Activated naive CD4-positive, alpha-beta T cell treated with Interleukin-2 at 50 U/mL for 16 hours (primary cell): Measurements from ENCODE around the gene MUC4.
"Not testable (repeated sequence)": the region's sequence is repeated elsewhere in the genome, so short reads cannot be mapped to it uniquely, and the experiment has no call there.

Source experiments
- DNase-seq: peaks from one replicate; pipeline ENCODE4 v3.0.0-alpha.2; 2020

MUC4 gene

DNA sequence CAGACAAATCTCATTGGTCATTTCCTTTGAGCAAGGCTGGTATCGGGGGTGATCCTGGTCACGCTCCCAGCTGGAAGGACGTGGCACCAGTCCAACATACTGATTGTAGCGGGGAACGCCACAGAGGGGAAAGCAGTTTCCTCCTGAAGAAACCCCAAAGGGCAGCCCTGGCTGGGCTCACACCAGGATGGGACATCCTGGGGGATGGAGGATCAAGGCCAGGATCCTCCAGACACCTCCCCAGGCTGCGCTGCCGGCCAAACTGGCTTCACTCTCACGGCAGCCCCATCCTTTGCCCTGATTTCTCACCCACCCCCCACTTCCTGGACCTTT, 54.3 kb downstream of the MUC4 start:
- DNase-seq: no peak

DNA sequence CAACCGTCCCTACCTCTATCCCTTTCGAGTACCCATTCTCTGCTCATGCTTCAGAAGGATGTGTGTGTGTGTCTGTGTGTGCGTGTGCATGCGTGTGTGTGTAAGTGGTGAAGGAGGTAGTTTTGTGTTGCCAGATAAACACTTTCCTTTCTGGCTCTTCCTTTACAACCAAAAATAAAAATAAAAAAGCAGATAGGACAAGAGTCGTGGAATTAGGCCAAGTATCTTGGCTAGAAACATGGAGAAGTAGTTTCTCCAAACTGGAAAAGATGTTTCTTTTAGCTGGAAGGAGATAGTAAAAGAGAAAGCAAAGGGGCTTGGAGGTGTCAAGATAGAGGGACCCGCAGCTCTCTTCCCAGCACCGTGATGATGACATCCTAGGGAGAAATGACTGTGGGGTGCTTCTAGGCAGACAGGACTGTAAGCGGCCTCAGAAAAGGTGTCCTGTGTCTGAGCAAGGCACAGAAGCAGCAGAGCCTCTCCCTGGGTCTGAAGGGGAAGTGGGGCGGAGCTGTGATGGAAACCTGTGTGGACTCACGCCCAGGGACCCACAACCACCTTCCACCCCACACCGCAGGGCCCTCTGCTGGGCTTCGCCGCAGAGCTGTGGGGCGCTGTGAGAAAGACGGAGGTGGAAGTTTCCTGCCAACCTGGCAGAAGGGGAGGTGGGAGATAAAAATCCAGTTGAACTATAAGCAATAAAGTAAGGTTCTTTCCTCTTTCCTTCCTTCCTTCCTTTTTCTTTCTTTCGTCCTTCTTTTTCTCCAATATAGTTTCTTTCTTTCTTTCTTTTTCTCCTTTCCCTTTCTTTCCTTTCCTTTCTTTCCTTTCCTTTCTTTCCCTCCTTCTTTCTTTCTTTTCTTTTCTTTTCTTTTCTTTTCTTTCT, 55.7 kb downstream of the MUC4 start:
- no peak for DNase-seq

DNA sequence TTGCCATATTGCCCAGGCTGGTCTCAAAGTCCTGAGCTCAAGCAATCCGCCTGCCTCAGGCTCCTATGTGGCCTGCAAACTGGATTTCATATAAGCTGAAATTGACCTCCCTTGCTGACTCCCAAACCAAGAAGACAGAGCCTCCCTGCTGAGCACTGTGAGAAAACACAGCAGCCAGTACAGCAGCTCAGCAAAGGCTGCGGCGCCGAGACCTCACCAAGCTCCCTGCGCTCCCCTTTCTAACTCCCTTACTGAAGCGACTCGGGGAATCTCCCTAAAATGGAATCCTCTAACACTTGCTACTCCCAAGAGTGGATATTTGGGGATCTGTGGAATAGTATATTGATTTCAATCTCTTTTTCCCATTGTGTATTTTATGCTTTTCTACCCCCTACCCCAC, 56.3 kb downstream of the MUC4 start:
- DNase-seq: no peak

DNA sequence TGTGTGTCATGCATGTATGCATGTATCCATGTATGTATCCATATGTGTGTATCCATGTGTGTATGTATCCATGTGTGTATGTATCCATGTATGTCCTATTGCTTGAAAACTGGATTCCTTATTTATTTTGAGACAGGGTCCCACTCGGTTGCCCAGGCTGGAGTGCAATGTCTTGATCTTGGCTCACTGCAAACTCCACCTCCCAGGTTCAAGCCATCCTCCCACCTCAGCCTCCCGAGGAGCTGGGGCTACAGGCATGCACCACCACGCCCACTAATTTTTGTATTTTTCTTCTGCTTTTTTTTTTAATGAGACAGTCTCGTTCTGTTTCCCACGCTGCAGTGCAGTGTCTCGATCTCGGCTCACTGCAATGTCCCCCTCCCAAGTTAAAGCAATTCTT, 56.8 kb downstream of the MUC4 start:
- no peak for DNase-seq

DNA sequence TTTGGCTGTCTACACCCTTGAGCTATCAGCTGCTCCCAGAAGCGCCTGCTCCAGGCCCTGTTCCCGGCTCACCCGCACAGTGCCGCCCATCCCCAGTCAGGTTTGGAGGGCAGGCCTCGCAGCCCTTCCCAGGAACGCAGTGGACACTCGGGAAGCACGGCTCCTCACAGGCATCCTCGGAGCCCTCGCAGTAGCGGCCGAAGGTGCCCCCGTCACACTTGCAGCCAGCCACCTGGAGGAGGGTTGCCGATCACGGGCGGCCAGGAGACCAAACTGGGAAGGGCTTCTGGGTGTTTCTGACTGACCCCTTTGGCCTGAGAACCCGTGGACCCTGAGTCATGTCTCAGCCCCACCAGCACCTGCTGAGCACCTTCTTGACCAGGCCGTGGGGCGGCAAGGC, 57.6 kb downstream of the MUC4 start:
- DNase-seq: no peak

DNA sequence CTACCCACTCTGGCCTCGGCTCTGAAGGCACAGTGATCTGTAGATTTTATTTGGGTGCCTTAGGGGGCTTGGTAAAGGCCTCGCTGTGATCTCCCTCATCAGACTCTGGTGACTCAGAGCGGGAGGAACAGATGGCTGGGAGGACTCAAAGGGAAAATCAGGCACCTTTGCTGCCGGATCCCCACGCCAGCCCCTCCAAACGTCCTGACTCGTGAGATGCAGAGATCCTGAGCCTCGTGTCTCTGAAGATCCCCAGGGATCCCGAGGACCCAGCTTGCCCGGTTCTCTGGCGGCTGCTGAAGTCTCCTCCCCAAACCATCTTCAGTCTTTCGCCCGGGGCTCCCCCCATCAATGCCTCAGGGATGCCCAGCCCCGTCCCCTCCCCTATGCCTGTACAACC, 58.1 kb downstream of the MUC4 start:
- no peak for DNase-seq

DNA sequence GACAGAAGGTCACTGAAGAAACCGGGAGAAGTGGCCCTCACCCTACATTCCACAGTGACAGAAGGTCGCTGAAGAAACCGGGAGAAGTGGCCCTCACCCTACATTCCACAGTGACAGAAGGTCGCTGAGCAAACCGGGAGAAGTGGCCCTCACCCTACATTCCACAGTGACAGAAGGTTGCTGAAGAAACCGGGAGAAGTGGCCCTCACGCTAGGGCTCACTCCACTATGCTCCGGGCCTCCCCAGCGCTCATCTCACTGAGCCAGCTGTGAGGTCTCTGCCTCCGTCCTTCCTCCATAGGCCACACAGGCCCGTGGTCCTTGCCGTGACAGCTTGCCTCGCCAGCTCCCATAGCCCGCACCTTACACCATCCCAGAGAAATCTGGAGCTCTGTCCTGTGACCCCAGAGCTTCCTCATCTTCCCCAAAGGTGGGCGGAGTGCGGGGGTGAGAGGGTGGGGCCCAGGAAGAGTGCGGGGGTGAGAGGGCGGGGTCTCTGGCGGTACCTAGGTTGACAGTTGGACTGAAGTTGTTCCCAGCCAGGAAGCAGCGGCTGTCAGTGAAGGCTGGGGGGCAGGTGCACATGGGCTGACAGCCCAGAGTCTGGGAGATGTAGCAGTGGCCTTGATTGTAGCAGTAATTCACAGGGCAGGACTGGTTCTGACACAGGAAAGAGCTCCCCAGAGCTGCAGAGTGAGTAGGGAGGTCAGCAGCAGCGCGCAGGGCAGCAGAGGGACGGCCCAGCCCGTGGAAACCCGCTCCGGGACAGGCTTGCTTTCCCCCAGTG, 59.0 kb downstream of the MUC4 start:
- no peak for DNase-seq

DNA sequence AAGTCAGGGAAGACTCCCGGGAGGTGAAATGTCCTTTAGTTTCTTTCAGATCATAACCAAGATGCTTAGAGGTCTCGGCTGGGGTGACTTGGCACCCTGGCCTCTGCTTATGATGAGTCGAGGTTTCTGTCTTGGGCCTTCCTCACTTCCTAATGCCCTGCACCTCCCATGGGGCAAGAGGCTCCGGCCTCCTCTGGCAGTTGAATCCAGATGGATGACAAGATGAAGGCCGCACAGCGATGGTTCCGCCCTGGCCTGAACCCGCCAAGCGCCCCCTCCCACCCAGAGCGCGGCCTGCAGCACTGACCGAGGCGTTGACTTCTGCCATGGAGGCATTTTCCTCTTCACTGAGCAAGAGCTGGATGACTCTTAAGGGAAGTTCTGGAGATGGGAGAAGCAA, 59.7 kb downstream of the MUC4 start:
- no peak for DNase-seq

DNA sequence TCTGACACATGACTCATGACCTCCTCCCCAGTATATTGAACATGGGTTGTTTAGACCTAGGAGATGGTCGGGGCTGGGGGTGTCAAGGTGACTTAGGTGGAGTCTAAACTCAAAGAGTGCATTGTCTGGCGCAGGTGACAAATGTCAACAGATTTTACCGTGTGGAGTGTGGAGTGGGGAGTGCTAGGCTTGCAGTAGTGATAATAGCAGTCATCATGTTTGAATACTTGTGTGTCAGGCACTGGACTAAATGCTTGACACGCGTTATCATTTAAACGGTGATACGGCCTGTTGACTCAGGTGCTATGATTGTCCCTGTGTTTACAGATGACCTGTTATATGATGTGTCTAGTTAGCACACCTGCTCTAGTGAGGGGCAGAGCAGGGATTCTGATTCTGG, 60.2 kb downstream of the MUC4 start:
- no peak for DNase-seq

DNA sequence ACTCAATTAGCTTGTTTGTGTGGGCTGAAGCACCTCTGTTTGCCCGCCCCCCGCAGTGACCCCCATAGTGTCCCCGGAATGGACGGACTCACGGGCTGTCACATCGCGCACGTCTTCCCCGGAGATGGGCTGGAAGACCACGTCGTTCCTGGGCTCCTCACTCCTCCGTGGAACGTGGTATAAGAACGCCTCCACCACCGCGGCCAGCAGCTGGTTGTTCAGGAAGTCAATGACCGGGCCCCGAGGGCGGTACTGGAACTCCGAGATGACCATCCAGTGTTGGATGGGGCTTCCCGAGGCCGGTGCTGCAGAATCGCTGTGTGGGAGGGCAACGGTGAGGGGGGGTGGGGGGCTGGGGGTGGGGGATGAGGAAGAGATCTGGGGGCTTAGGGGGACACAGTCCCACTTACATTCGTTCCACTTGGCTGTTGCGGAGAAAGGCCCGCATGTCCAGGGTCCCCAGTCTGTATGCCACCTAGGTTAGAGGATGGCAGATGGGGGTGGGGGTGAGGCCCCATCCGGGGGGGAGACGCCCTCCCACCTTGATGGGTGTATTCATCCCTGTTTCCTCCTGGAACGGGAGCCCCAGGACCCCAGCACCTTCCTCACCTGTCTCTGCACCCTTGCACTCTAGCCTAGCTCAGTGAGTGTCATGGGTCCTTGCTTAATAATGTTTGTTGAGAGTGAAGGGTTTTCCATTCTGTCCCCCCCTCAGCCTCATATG, 60.8 kb downstream of the MUC4 start:
- no peak for DNase-seq

DNA sequence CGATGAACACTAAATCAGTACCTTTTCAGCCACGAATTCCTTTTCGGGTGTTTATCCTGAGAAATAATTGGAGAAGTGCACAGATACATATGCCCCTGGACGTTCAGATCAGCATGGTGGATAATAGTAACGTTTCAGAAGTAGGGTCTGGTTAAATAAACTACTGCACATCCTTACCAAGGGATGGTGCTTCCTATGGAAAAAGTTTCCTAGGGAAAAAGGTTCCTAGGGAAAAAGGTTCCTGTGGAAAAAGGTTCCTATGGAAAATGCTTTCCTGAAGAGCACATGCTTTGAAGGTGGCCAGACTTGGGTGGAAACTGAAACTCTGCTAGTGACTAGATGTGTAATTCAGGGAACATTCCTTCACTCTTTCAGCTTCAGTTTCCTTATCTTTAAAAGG, 62.6 kb downstream of the MUC4 start:
- not testable (repeated sequence) for DNase-seq

DNA sequence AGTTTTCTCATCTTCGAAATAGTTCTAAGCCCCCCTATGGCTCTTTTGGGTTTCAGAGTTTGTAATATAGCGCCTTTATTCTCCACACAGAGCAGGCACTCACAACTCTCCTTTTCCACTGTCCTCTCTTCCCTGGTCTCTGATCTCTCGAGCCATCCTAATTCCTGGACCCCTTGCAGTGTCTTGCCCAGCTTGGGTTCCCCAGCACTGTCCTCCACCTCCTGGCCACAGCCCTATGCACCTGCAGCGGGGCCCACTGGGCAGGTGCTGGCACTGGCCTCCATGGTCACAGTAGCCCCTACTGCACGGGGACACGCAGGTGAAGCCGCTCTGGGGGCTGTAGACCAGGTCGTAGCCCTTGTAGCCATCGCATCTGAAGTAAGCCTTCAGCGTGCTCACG, 63.1 kb downstream of the MUC4 start:
- no peak for DNase-seq

DNA sequence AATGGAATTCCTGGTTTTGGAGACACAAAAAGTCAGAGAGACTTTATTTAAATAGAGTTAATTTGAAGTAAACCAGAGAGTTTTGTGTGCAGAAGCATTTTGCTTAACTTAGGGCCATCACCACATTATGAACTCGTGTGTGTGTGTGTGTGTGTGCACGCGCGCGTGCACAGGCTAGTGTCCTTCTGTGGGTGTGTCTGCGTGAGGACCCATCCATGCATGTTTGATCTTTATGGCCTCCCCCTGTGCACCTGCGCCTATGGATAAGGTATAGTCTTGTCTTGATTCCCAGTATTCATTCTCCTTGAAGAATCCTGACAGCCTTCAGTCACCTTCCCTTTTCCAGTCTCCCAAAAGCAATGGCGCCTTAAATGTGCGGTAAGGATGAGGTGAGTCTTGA, 65.0 kb downstream of the MUC4 start:
- no peak for DNase-seq

DNA sequence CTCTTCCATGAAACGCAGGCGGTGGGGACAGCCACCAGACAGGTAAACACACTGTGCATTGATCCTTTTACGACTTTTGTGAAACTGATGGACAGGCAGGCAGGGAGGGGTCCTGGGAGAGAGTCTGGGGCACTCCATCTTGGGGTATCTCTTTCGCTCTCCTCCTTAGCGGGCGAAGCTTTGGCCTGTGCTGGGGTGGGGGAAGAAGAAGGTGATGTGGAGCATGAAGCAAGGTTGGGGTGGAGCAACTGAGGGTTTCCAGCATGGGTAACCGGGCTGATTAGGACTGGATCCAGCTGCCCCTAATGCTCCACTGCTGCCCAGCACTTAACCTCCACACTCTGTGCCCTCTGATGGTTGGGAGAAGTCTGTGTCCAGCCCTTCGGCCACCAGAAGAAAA, 65.4 kb downstream of the MUC4 start:
- DNase-seq: no peak

DNA sequence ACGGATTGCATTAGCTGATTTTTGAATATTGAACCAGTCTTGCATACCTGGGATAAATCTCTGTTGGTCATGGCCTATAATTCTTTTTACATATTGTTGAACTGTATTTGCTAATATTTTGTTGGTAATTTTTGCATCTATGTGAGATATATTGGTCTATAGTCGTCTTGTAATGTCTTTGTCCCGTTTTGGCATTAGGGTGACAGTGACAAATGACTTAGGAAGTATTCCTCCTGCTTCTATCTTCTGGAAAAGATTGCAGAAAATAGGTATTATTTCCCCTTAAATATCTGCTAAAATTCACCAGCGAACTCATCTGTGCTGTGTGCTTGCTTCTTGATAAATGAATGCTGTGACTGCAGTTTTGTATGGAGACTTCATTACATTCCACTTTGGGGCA, 67.3 kb downstream of the MUC4 start:
- no peak for DNase-seq

DNA sequence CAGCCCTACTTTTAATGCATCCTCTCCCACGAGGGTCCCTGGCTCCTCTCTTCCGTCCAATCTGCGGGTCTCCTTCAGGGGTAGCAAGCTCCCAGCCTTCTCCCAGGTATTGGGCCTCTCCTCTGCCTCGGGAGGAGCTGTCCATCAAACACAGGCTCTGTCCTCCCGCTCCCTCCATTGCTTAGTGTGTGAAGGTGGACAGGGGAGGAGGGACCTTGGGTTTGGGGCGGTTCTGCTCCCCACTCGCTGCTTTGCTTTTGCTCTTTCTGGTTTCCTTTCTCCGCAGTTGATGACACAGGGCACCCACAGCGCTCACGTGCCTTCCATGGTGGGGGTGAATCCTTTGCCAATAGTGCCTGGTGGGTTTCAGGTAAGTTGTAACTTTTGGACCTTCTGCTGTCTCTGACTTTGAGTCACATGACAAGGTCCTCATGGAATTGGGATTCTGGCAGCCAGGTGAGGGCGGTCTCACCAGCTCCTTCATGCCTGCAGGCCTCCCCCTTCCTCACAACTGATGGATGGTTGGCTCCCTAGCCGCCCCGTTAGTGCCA, 72.1 kb downstream of the MUC4 start:
- no peak for DNase-seq

DNA sequence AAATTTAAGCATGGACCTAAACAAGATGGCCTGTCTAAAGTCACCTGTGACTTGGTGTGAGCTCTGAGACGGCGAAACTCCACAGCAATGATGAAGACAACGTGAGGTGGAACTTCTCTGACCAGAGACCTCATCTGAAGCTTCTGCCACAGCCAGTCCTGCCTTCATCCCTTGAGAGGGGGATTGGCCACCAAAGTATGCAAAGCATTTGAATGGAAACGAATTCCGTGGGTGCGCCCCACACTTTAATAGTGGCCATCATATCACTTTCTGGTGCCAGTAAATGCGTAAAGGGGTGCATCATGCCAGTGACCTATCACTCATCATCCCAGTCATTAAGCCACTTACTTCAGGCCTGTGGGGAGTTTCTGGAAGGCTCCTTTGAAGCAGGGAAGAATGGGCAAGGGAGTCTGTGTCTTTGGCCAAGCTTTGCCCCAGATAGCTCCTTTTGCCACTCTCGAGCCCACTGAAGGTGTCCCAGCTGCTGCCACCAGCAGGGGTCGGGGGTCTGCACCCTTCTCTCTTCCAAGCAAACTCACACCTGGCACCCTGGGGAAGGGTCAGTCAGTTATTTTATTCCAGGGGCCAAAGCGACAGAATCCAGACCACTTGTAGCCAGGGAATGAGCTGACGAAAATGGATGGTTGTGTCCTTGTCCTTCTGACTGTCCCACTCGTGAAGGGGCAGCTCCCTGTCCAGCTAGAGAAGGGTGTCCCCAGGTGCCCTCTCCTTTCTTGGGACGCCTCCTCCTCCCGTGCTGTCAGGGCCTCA, 73.3 kb downstream of the MUC4 start:
- no peak for DNase-seq

DNA sequence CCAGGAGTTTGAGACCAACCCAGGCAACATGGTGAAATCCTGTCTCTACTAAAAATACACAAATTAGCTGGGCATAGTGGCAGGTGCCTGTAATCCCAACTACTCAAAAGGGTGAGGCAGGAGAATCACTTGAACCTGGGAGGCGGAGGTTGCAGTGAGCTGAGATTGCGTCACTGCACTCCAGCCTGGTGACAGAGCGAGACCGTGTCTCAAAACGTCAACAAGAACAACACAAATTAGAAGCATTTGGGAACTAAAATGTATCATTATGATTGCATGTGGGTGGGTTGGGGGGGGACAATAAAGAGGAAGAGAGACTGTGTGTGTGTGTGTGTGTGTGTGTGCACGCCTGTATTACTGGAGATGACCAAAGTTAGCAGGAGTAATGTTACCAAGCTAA, 73.9 kb downstream of the MUC4 start:
- not testable (repeated sequence) for DNase-seq

DNA sequence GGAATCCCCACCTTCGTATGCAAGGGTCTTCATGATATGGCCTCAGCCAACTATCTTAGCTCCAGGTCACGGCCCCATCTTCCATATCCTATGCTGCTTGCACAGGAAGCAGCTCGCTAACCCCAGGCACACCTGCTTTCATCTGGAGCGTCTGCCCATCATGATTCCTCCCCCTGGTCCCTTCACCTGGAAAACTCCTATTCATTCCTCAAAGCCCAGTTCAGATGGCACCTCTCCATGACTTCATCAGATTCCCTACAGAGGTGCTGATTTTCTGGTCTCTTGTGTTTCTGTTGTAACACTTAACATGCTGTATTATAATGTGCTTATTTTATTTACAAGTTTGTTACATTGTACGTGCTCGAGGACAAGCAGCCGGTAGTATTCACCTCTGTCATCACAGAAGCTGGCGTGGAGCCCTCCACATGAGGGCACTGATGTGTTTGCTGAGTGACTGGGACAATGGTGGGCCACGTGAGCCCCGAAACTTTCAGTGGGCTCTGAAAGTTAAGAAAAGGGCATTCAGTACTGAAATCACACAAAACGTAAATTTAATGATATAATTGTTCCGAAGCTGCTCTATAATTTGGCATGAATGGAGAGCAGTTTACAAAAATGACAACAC, 74.8 kb downstream of the MUC4 start:
- no peak for DNase-seq

DNA sequence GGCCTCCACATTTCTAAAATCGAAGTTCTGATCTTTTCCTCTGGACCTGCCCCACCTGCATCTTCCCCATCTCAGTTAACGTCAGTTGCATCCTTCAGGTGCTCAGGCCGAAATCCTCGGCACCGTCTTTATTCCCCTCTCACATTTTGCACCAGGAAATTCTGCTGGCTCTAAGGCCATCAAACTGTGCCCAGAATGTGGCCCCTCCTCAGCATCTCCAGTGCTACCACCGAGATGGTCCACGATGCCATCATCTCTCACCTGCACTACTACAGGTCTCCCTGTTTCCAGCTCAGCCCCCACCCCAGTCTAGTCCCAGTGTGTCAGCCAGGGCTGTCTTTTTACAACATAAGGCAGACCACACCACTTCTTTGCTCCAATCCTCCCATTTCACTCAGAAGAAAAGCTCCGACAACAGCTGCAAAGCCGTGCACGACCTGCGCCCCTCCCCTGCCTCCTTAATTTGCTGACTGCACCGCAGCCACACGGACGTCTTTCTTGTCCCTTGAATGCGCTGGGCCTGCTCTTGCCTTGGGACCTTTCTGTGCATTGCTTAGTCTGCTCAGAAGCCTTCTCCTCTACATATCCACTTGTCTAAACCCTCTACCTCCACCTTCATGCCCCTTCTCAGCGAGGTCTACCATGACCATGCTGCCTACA, 76.6 kb downstream of the MUC4 start:
- no peak for DNase-seq

DNA sequence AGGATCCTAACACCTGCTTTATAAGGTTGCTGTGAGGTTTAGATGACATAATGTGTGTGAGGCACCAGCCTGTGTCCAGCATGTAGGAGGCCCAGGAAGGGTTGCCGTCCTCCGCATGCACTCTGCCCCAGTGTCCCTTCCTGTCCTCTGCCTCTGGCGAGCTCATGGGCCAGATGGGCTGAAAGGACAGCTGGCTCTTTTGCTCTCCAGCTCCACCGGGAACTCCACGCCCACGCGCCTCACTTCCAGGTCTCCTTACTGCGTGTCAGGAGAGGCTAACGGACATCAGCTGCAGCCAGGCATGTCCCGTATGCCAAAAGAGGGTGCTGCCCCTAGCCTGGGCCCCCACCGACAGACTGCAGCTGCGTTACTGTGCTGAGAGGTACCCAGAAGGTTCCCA, 78.8 kb downstream of the MUC4 start:
- DNase-seq: no peak
